MM.1S (cell line): ENCODE data around the gene CBLB.

ENCODE experiments used
- DNase-seq: peaks from one replicate; pipeline ENCODE4 v3.0.0-alpha.2; 2015
- H2AFZ ChIP-seq: fragments of 300-600 bp; sonication (generic); 2 replicates; pipeline ENCODE4 v1.6.0; 2016; ENCODE audit warnings: antibody characterized with exemption, low read length
- H3F3A ChIP-seq: fragments of 300-600 bp; sonication (generic); 2 replicates; pipeline ENCODE4 v1.6.1; 2016; ENCODE audit warnings: mild to moderate bottlenecking, antibody characterized with exemption, low read length, moderate library complexity, mixed read lengths; ENCODE audit not compliant: insufficient read depth
- H3K27ac ChIP-seq: fragments of 300-600 bp; sonication (generic); 2 replicates; pipeline ENCODE4 v1.5.1; 2016; ENCODE audit warnings: mild to moderate bottlenecking, low read length
- H3K27me3 ChIP-seq: fragments of 300-600 bp; sonication (generic); replicated peaks from 2 replicates; pipeline ENCODE4 v1.6.0; 2016; ENCODE audit warnings: low read length; ENCODE audit not compliant: insufficient read depth
- H3K36me3 ChIP-seq: fragments of 300-600 bp; sonication (generic); replicated peaks from 2 replicates; pipeline ENCODE4 v1.6.1; 2016; ENCODE audit warnings: mild to moderate bottlenecking, low read length, mixed read lengths; ENCODE audit not compliant: insufficient read depth
- H3K4me1 ChIP-seq: fragments of 300-600 bp; sonication (generic); 2 replicates; pipeline ENCODE4 v1.6.1; 2016; ENCODE audit warnings: low read length, mixed read lengths
- H3K4me2 ChIP-seq: fragments of 300-600 bp; sonication (generic); 2 replicates; pipeline ENCODE4 v1.6.0; 2016; ENCODE audit warnings: low read depth, low read length
- H3K4me3 ChIP-seq: fragments of 300-600 bp; sonication (generic); 2 replicates; pipeline ENCODE4 v1.5.1; 2016; ENCODE audit warnings: low read length, mixed read lengths
- H3K79me2 ChIP-seq: fragments of 300-600 bp; sonication (generic); 2 replicates; pipeline ENCODE4 v1.6.1; 2016; ENCODE audit warnings: mixed run types, low read length, mixed read lengths
- H3K9ac ChIP-seq: fragments of 300-600 bp; sonication (generic); 2 replicates; pipeline ENCODE4 v1.6.1; 2016; ENCODE audit warnings: low read length, mixed read lengths
- H3K9me2 ChIP-seq: fragments of 300-600 bp; sonication (generic); replicated peaks from 2 replicates; pipeline ENCODE4 v1.6.1; 2016; ENCODE audit warnings: mild to moderate bottlenecking, low read length, mixed read lengths; ENCODE audit not compliant: insufficient read depth
- H3K9me3 ChIP-seq: fragments of 300-600 bp; sonication (generic); replicated peaks from 2 replicates; pipeline ENCODE4 v1.6.1; 2016; ENCODE audit warnings: mild to moderate bottlenecking, low read length, mixed read lengths; ENCODE audit not compliant: insufficient read depth
- H4K20me1 ChIP-seq: fragments of 300-600 bp; sonication (generic); 2 replicates; pipeline ENCODE4 v1.6.1; 2016; ENCODE audit warnings: mild to moderate bottlenecking, low read length, moderate library complexity, mixed read lengths; ENCODE audit not compliant: insufficient read depth
- CTCF ChIP-seq: fragments of 300-600 bp; sonication (generic); IDR thresholded peaks from 2 replicates; pipeline ENCODE4 v1.5.1; 2016; ENCODE audit warnings: antibody characterized with exemption, low read length, mixed read lengths
- EZH2 ChIP-seq: fragments of 300-600 bp; sonication (generic); optimal IDR thresholded peaks from 2 replicates; pipeline ENCODE3; 2017; ENCODE audit warnings: low read depth, mild to moderate bottlenecking, antibody characterized with exemption, low read length, mixed read lengths
- EZH2phosphoT487 ChIP-seq: fragments of 300-600 bp; sonication (generic); IDR thresholded peaks from 2 replicates; pipeline ENCODE4 v1.6.1; 2018; ENCODE audit warnings: antibody characterized with exemption, low read length

Gene CBLB

GRCh38 chr3:105885256-105885655 lies 16.4 kb upstream of the CBLB start:
- no peaks in the 10 kb centered on the region for H3K9me3 ChIP-seq
- no peaks in the 10 kb centered on the region for H3K27me3 ChIP-seq
- no peak overlapping the region for H3K27ac ChIP-seq
- no peaks in the 10 kb centered on the region for H3K4me1 ChIP-seq
- no peak for DNase-seq
- H3K4me3 ChIP-seq = no peak overlapping the region
- H4K20me1 ChIP-seq = no peaks in the 10 kb centered on the region
- H3K4me2 ChIP-seq = no peak overlapping the region
- no peaks in the 10 kb centered on the region for H3F3A ChIP-seq
- no peak overlapping the region for H2AFZ ChIP-seq
- no peak for TF ChIP-seq EZH2phosphoT487
- no peak for TF ChIP-seq CTCF
- no peak for TF ChIP-seq EZH2
- no peaks in the 10 kb centered on the region for H3K9me2 ChIP-seq
- H3K79me2 ChIP-seq = no peaks in the 10 kb centered on the region
- no peaks in the 10 kb centered on the region for H3K36me3 ChIP-seq
- no peak overlapping the region for H3K9ac ChIP-seq

DNA sequence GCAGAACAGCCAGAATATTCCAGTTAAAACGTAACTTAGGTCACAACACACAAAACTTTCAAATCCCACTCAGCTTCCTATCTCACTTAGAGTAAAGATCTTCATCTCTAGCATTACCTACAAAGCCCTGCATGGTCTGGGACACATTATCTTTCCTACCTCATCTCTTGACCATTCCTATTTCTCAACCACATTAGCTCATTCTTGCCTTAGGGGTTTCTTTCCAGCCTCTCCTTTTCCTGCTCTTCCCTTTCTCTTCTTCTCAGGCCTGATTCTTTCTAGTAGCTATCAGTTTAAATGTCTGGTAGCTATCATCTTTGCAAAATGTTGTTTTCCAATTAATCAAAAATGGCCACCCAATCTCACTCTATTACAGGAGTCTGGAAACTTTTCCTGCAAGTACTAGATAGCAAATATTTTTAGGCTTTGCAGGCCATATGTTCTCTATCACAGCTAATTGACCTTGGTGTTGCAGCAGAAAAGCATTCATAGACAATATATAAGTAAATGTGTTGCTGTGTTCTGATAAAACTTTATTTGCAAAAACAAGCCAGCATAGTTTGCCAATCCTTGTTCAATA lies 15.1 kb upstream of the CBLB start:
- TF ChIP-seq EZH2 = no peak
- TF ChIP-seq EZH2phosphoT487 = no peak
- no peak for TF ChIP-seq CTCF
- no peaks in the 10 kb centered on the region for H3K27me3 ChIP-seq
- H3K27ac ChIP-seq = no peak overlapping the region

GRCh38 chr3:105880681-105881290 lies 12.0 kb upstream of the CBLB start:
- Histone ChIP-seq H3F3A (no peaks in the 10 kb centered on the region), H2AFZ (no peak overlapping the region), H3K9me3 (no peaks in the 10 kb centered on the region), H3K9me2 (no peaks in the 10 kb centered on the region), H3K27ac (no peak overlapping the region), H3K4me1 (no peaks in the 10 kb centered on the region), H4K20me1 (no peaks in the 10 kb centered on the region), H3K4me2 (no peak overlapping the region), H3K27me3 (no peaks in the 10 kb centered on the region), H3K4me3 (no peak overlapping the region), H3K9ac (no peak overlapping the region), H3K79me2 (no peaks in the 10 kb centered on the region), H3K36me3 (no peaks in the 10 kb centered on the region)
- TF ChIP-seq EZH2 = no peak
- no peak for TF ChIP-seq EZH2phosphoT487
- TF ChIP-seq CTCF = no peak
- no peak for DNase-seq

More for the DNA sequence above, 15.1 kb upstream of the CBLB start:
- no peaks in the 10 kb centered on the region for H3K4me1 ChIP-seq
- no peaks in the 10 kb centered on the region for H4K20me1 ChIP-seq
- H3K4me3 ChIP-seq = no peak overlapping the region
- no peaks in the 10 kb centered on the region for H3K9me2 ChIP-seq
- H3K9me3 ChIP-seq = no peaks in the 10 kb centered on the region
- no peaks in the 10 kb centered on the region for H3F3A ChIP-seq
- H2AFZ ChIP-seq = no peak overlapping the region
- H3K79me2 ChIP-seq = no peaks in the 10 kb centered on the region
- no peaks in the 10 kb centered on the region for H3K36me3 ChIP-seq
- H3K4me2 ChIP-seq = no peak overlapping the region
- H3K9ac ChIP-seq = no peak overlapping the region
- no peak for DNase-seq
